Nephron (organoid): ENCODE data around the gene MYO1D.

ENCODE experiments used
- H3K27ac Mint-ChIP-seq, 3 experiments: 2 replicates each; pipeline ENCODE4 v1.8.0; 2020; ENCODE audit warnings: mixed read lengths in 3 of 3, mild to moderate bottlenecking in 2 of 3, moderate library complexity in 1 of 3
- H3K27me3 Mint-ChIP-seq: 2 replicates; pipeline ENCODE4 v1.8.0; 2021; ENCODE audit warnings: low read depth, mild to moderate bottlenecking, moderate library complexity, mixed read lengths
- H3K36me3 Mint-ChIP-seq: 2 replicates; pipeline ENCODE4 v1.8.0; 2020; ENCODE audit warnings: low read depth, mixed read lengths
- H3K4me1 Mint-ChIP-seq: 2 replicates; pipeline ENCODE4 v1.8.0; 2020; ENCODE audit warnings: mixed read lengths
- H3K4me3 Mint-ChIP-seq, 3 experiments: 2 replicates each; pipeline ENCODE4 v1.8.0; 2020; ENCODE audit warnings: mild to moderate bottlenecking in 3 of 3, mixed read lengths in 3 of 3, moderate library complexity in 2 of 3
- H3K9me3 Mint-ChIP-seq: 2 replicates; pipeline ENCODE4 v1.8.0; 2020; ENCODE audit warnings: mixed read lengths
- TF ChIP-seq, protein P1 (sequence below), 3 experiments: fragments of 200-600 bp; sonication (generic); IDR thresholded peaks; one replicate each; pipeline ENCODE4 v1.5.0; 2021; ENCODE audit warnings: antibody characterized with exemption in 3 of 3; ENCODE audit not compliant: unreplicated experiment in 3 of 3

MYO1D gene

DNA sequence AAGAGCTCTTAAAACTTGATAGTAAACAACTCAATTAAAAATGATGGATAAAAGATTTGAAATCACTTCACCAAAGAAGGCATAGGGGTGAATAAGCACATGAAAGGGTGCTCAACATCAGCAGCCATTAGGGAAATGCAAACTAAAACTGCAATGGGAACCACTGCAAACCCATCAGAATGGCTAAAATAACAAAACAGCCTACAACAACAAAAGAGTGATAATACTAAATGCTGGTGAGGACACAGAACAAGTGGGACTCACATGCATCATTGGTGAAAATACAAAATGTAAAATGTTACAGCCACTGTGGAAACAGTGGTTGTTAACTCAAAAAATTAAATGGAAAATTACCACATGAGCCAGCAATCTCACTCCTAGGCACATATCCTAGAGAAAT is 268.7 kb downstream of the MYO1D start:
- H3K27me3 Mint-ChIP-seq, result no peaks in the 10 kb centered on the region
- H3K4me1 Mint-ChIP-seq, result no peaks in the 10 kb centered on the region
- no peak overlapping the region for H3K4me3 Mint-ChIP-seq
- H3K27ac Mint-ChIP-seq, result no peak overlapping the region
- H3K9me3 Mint-ChIP-seq, result peaks cover 7% of the 10 kb centered on the region
- TF ChIP-seq, protein P1, sequence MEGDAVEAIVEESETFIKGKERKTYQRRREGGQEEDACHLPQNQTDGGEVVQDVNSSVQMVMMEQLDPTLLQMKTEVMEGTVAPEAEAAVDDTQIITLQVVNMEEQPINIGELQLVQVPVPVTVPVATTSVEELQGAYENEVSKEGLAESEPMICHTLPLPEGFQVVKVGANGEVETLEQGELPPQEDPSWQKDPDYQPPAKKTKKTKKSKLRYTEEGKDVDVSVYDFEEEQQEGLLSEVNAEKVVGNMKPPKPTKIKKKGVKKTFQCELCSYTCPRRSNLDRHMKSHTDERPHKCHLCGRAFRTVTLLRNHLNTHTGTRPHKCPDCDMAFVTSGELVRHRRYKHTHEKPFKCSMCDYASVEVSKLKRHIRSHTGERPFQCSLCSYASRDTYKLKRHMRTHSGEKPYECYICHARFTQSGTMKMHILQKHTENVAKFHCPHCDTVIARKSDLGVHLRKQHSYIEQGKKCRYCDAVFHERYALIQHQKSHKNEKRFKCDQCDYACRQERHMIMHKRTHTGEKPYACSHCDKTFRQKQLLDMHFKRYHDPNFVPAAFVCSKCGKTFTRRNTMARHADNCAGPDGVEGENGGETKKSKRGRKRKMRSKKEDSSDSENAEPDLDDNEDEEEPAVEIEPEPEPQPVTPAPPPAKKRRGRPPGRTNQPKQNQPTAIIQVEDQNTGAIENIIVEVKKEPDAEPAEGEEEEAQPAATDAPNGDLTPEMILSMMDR (IDR thresholded peaks at IDR 0.05; ENCODE audit: unreplicated experiment in 3 of 3), result no peak
- H3K36me3 Mint-ChIP-seq, result peaks cover 5% of the 10 kb centered on the region

DNA sequence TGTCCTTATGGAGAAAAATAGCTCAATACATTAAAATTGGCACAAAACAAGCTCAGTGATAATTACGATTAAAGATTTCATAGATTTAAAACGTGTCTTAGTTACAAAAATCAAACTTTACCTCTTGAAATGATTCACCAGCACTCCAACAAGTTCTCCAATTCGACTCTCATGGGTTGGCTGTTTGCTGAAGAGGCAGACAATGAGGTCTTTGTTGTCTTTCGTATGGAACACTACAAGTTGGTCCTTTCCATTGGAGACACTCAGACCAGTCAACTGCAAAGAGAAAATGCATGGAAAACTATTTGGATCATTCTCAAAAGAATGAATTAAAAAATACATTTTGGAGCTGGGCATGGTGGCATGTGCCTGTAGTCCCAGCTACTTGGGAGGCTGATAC is 272.0 kb downstream of the MYO1D start:
- no peak overlapping the region for H3K4me3 Mint-ChIP-seq
- TF ChIP-seq, protein P1 (IDR thresholded peaks at IDR 0.05; ENCODE audit: unreplicated experiment in 3 of 3), result no peak
- peaks cover 21% of the 10 kb centered on the region for H3K36me3 Mint-ChIP-seq
- H3K9me3 Mint-ChIP-seq, result peaks cover 17% of the 10 kb centered on the region
- H3K4me1 Mint-ChIP-seq, result no peaks in the 10 kb centered on the region
- H3K27me3 Mint-ChIP-seq, result no peaks in the 10 kb centered on the region
- H3K27ac Mint-ChIP-seq, result no peak overlapping the region

DNA sequence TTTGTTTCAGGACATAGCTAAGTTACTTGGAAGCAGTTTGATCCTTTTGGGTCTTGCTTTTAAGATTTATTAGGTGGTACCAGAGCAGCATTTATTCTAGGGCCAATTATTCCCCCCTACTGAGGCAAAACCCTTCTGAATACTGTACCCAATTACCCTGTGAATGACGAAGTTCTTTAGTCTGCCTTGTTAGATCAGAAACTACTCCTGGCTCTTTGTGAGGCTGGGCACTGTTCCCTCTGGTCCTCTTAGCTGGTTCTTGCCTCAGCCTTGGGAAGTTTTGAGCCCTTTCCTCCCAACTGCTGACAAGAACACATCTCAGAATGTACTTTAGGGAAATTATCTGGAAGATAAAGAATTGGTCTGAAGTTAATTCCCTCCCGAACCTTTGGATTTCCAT is 274.5 kb downstream of the MYO1D start:
- H3K4me3 Mint-ChIP-seq, result no peak overlapping the region

DNA sequence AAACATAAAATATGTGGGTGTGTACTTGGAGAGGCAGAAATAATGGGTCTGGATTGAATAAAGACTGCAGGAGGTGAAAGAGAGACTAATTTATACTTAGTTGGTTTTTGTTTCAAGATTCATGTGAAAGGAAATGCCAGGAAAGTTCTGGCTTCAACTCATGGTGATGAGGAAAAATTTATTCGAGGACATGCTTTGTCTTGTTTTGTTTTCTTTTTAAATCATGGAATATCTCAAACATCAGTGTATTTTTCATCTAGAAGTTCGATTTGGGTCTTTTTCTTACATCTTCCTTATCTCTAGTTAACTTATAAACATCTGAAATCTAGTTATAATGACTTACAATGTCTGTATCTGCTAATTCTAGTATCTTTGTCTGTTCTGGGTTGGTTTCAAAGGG is 275.1 kb downstream of the MYO1D start:
- Mint-ChIP-seq H3K4me1 (peaks cover 1% of the 10 kb centered on the region), H3K27ac (no peak overlapping the region)
- TF ChIP-seq, protein P1 (IDR thresholded peaks at IDR 0.05; ENCODE audit: unreplicated experiment in 3 of 3), result no peak

More for the DNA sequence above, 274.5 kb downstream of the MYO1D start:
- TF ChIP-seq, protein P1 (IDR thresholded peaks at IDR 0.05; ENCODE audit: unreplicated experiment in 3 of 3), result no peak
- H3K36me3 Mint-ChIP-seq, result peaks cover 23% of the 10 kb centered on the region
- H3K9me3 Mint-ChIP-seq, result peaks cover 10% of the 10 kb centered on the region
- H3K27me3 Mint-ChIP-seq, result no peaks in the 10 kb centered on the region
- no peak overlapping the region for H3K27ac Mint-ChIP-seq
- no peaks in the 10 kb centered on the region for H3K4me1 Mint-ChIP-seq

DNA sequence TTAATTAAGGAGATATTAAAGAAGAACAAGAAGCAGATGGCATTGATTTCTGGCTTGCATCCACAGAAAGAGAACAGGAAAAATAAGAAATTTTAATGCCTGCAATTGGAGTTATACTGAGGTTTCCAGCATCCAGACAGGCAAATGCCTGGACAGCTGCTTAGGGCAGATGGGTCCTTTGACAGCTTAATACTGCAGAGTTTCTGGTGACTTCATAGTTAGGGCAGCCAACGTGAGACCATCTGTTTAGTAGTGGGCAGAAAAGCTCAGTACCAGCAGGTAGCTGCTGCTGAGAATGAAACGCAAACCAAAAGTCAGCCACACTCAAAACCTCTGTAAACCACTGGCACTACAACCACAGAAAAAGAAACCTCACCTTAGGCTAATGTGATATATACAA is 280.3 kb downstream of the MYO1D start:
- H3K4me3 Mint-ChIP-seq, result no peak overlapping the region
- no peak overlapping the region for H3K27ac Mint-ChIP-seq
- TF ChIP-seq, protein P1 (IDR thresholded peaks at IDR 0.05; ENCODE audit: unreplicated experiment in 3 of 3), result no peak
- H3K27me3 Mint-ChIP-seq, result no peaks in the 10 kb centered on the region
- peaks cover 7% of the 10 kb centered on the region for H3K9me3 Mint-ChIP-seq
- peaks cover 15% of the 10 kb centered on the region for H3K4me1 Mint-ChIP-seq
- H3K36me3 Mint-ChIP-seq, result peaks cover 13% of the 10 kb centered on the region

More for the DNA sequence above, 275.1 kb downstream of the MYO1D start:
- Mint-ChIP-seq H3K4me3 (no peak overlapping the region), H3K27me3 (no peaks in the 10 kb centered on the region), H3K36me3 (peaks cover 23% of the 10 kb centered on the region), H3K9me3 (peaks cover 10% of the 10 kb centered on the region)

DNA sequence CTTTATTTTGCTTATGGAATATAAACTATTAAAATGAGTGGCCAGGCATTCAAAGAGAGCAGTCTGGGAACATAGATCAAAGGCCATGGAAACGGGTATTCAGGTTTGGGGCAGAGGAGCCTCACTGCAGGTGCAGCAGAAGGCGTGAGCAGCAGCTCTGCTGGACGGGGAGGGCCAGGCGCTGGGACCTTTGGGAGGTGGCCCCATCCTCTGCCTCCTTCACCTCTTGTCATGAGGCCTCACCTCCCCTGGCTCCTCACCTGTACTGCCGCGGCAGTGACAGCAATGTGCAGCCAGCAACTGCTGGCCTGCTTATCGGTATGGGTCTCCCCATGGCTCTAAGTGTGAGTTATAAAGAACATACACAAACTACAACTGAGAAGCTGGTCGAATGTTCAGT is 280.7 kb downstream of the MYO1D start:
- TF ChIP-seq, protein P1 (IDR thresholded peaks at IDR 0.05; ENCODE audit: unreplicated experiment in 3 of 3), result no peak
- H3K4me3 Mint-ChIP-seq, result no peak overlapping the region
- peaks cover 7% of the 10 kb centered on the region for H3K9me3 Mint-ChIP-seq
- H3K27me3 Mint-ChIP-seq, result peaks cover 3% of the 10 kb centered on the region
- H3K27ac Mint-ChIP-seq, result no peak overlapping the region
- H3K36me3 Mint-ChIP-seq, result peaks cover 13% of the 10 kb centered on the region
- H3K4me1 Mint-ChIP-seq, result peaks cover 15% of the 10 kb centered on the region
